ENCODE data around the gene DAGLB.
A peak's percentile ranks its signal among the peaks of the same experiment; 100 is the strongest.

The DAGLB gene

DNA sequence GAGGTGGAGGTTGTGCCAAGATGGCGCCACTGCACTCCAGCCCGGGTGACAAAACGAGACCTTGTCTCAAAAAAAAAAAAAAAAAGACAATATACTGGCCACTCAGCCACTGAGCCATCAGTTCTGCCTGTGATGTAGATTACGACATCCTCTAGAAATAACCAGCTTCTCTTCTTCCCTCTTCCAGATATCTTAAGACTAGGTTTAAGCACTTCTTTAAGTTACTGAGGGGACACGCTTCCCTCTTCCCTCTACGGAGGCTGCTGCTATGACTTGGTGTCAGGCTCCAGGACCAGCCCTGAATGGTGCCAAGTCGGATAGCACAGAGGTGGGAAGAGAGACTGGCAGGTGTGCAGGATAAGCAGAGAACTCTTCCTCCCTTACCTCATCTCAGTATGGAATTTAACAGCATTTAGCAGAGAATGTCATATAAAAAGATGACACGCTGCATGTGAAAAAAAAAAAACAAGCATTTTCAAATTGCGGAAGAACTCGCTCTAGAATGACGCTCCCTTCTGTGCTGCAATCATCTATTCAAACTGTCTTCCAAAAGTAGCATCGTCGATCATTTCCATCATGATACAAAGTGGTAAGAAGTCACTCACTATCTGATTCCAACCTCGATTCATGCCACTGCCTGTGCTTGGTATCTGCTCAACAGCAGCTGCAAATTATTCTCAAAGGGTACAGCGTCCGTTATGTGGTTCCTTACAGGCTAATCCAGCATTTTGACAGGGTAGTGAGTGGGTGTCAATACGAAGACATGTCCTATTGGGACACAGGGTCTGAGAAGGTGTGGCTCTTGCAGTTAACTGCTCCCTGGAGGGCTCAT lies 13.8 kb downstream of the DAGLB start:
- no peak overlapping the region for H2AK5ac ChIP-seq (ENCODE audit: low read length)
- no peak overlapping the region for H3K9ac ChIP-seq (ENCODE audit: low read length)
- no peak overlapping the region for H3K4me2 ChIP-seq (ENCODE audit: low read length)
- DNase-seq, result no peak
- no peaks in the 10 kb centered on the region for H3K4me1 ChIP-seq (ENCODE audit: control insufficient read depth, low read depth, low read length)
- no CpG with 5 or more reads among the region's 17 CpGs for WGBS (ENCODE audit: extremely low coverage, insufficient coverage, low lambda C conversion rate)
- no peak overlapping the region for H3K18ac ChIP-seq (ENCODE audit: low read length)
- no peak overlapping the region for H2BK15ac ChIP-seq (replicated peaks; ENCODE audit: low read depth)
- H3K27me3 ChIP-seq (ENCODE audit: insufficient read depth, low read length, poor library complexity), result no peaks in the 10 kb centered on the region
- H2BK5ac ChIP-seq (ENCODE audit: low read length), result no peak overlapping the region
- no peak overlapping the region for H4K5ac ChIP-seq (ENCODE audit: low read length)
- H3K4ac ChIP-seq (ENCODE audit: low read depth, low read length), result no peak overlapping the region
- H2BK120ac ChIP-seq (ENCODE audit: low read depth, low read length), result no peak overlapping the region
- H3K79me1 ChIP-seq (ENCODE audit: low read length), result peaks cover 10% of the 10 kb centered on the region
- no peak overlapping the region for H3K4me3 ChIP-seq (ENCODE audit: low read length)
- H4K8ac ChIP-seq (ENCODE audit: low read depth, low read length), result no peak overlapping the region
- H3K56ac ChIP-seq (ENCODE audit: low read length), result no peak overlapping the region
- peaks cover 6% of the 10 kb centered on the region for H3K36me3 ChIP-seq (ENCODE audit: control insufficient read depth, insufficient read depth, low read length)
- no peak overlapping the region for H3K27ac ChIP-seq (ENCODE audit: low read depth, low read length)
- H3K23ac ChIP-seq (ENCODE audit: low read length), result no peak overlapping the region
- peaks cover 10% of the 10 kb centered on the region for H3K79me2 ChIP-seq (ENCODE audit: control insufficient read depth, insufficient read depth, low read length)

DNA sequence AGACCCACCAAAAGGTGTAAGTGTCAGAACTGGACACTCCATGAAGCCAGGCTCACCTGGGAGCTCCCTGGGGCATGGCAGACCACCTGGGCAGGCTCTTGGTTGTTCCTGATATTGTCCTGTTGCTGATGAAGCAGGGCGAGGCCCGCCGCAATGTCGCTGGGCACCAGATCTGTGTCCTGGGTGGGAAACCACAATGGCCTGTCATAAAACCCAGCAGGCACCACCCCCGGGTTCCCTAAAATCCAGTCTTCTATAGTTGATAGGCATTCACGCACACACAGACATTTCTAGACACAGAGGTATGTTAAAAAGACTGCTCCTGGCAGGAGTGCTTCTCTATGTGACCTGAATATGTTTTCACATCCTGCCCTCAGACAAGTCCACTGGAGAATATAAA lies 15.0 kb downstream of the DAGLB start:
- H3K4me3 ChIP-seq (ENCODE audit: low read length), result no peak overlapping the region
- peaks cover 10% of the 10 kb centered on the region for H3K79me1 ChIP-seq (ENCODE audit: low read length)
- H3K79me2 ChIP-seq (ENCODE audit: control insufficient read depth, insufficient read depth, low read length), result peaks cover 8% of the 10 kb centered on the region
- H3K36me3 ChIP-seq (ENCODE audit: control insufficient read depth, insufficient read depth, low read length), result peaks cover 6% of the 10 kb centered on the region
- no peak overlapping the region for H2BK15ac ChIP-seq (replicated peaks; ENCODE audit: low read depth)
- no peak overlapping the region for H2AK5ac ChIP-seq (ENCODE audit: low read length)
- no peaks in the 10 kb centered on the region for H3K4me1 ChIP-seq (ENCODE audit: control insufficient read depth, low read depth, low read length)
- no peak overlapping the region for H2BK120ac ChIP-seq (ENCODE audit: low read depth, low read length)
- H4K8ac ChIP-seq (ENCODE audit: low read depth, low read length), result no peak overlapping the region
- H3K18ac ChIP-seq (ENCODE audit: low read length), result no peak overlapping the region
- H3K4me2 ChIP-seq (ENCODE audit: low read length), result no peak overlapping the region
- no peak overlapping the region for H3K9ac ChIP-seq (ENCODE audit: low read length)
- no peak overlapping the region for H2BK5ac ChIP-seq (ENCODE audit: low read length)
- H3K27me3 ChIP-seq (ENCODE audit: insufficient read depth, low read length, poor library complexity), result no peaks in the 10 kb centered on the region
- H3K27ac ChIP-seq (ENCODE audit: low read depth, low read length), result no peak overlapping the region
- no CpG with 5 or more reads among the region's 6 CpGs for WGBS (ENCODE audit: extremely low coverage, insufficient coverage, low lambda C conversion rate)
- no peak for DNase-seq
- no peak overlapping the region for H3K56ac ChIP-seq (ENCODE audit: low read length)
- H3K23ac ChIP-seq (ENCODE audit: low read length), result no peak overlapping the region
- H3K4ac ChIP-seq (ENCODE audit: low read depth, low read length), result no peak overlapping the region
- H4K5ac ChIP-seq (ENCODE audit: low read length), result no peak overlapping the region

- Histone ChIP-seq H3K4me2 (ENCODE audit: low read length) (no peak overlapping the region), H3K4me3 (ENCODE audit: low read length) (no peak overlapping the region), H3K79me1 (ENCODE audit: low read length) (peaks cover 6% of the 10 kb centered on the region), H3K4ac (ENCODE audit: low read depth, low read length) (no peak overlapping the region), H2BK120ac (ENCODE audit: low read depth, low read length) (no peak overlapping the region), H4K5ac (ENCODE audit: low read length) (no peak overlapping the region), H3K36me3 (ENCODE audit: control insufficient read depth, insufficient read depth, low read length) (peaks cover 6% of the 10 kb centered on the region), H3K9ac (ENCODE audit: low read length) (no peak overlapping the region), H2BK15ac (replicated peaks; ENCODE audit: low read depth) (no peak overlapping the region), H2AK5ac (ENCODE audit: low read length) (no peak overlapping the region), H2BK5ac (ENCODE audit: low read length) (no peak overlapping the region), H3K27ac (ENCODE audit: low read depth, low read length) (no peak overlapping the region), H3K79me2 (ENCODE audit: control insufficient read depth, insufficient read depth, low read length) (peaks cover 4% of the 10 kb centered on the region), H3K56ac (ENCODE audit: low read length) (no peak overlapping the region), H3K4me1 (ENCODE audit: control insufficient read depth, low read depth, low read length) (no peaks in the 10 kb centered on the region), H4K8ac (ENCODE audit: low read depth, low read length) (no peak overlapping the region), H3K18ac (ENCODE audit: low read length) (no peak overlapping the region), H3K23ac (ENCODE audit: low read length) (no peak overlapping the region), H3K27me3 (ENCODE audit: insufficient read depth, low read length, poor library complexity) (no peaks in the 10 kb centered on the region)
- no CpG with 5 or more reads among the region's 12 CpGs for WGBS (ENCODE audit: extremely low coverage, insufficient coverage, low lambda C conversion rate)
- no peak for DNase-seq
These were observed 16.8 kb downstream of the DAGLB start for GRCh38 chr7:6430974-6431373.

- Histone ChIP-seq H3K56ac (ENCODE audit: low read length) (no peak overlapping the region), H3K36me3 (ENCODE audit: control insufficient read depth, insufficient read depth, low read length) (peaks cover 6% of the 10 kb centered on the region), H3K18ac (ENCODE audit: low read length) (no peak overlapping the region), H3K9ac (ENCODE audit: low read length) (no peak overlapping the region), H3K79me1 (ENCODE audit: low read length) (peaks cover 6% of the 10 kb centered on the region), H4K5ac (ENCODE audit: low read length) (no peak overlapping the region), H3K23ac (ENCODE audit: low read length) (no peak overlapping the region), H3K79me2 (ENCODE audit: control insufficient read depth, insufficient read depth, low read length) (peaks cover 4% of the 10 kb centered on the region), H3K27ac (ENCODE audit: low read depth, low read length) (no peak overlapping the region), H3K4me1 (ENCODE audit: control insufficient read depth, low read depth, low read length) (no peaks in the 10 kb centered on the region), H3K27me3 (ENCODE audit: insufficient read depth, low read length, poor library complexity) (no peaks in the 10 kb centered on the region), H4K8ac (ENCODE audit: low read depth, low read length) (no peak overlapping the region), H3K4ac (ENCODE audit: low read depth, low read length) (no peak overlapping the region), H3K4me3 (ENCODE audit: low read length) (no peak overlapping the region), H2AK5ac (ENCODE audit: low read length) (no peak overlapping the region), H2BK15ac (replicated peaks; ENCODE audit: low read depth) (no peak overlapping the region), H2BK120ac (ENCODE audit: low read depth, low read length) (no peak overlapping the region), H3K4me2 (ENCODE audit: low read length) (no peak overlapping the region), H2BK5ac (ENCODE audit: low read length) (no peak overlapping the region)
- WGBS (ENCODE audit: extremely low coverage, insufficient coverage, low lambda C conversion rate), result no CpG with 5 or more reads among the region's 10 CpGs
- DNase-seq, result peak; percentile 52
These were observed 17.3 kb downstream of the DAGLB start for GRCh38 chr7:6430271-6430940.

- H3K79me2 ChIP-seq (ENCODE audit: control insufficient read depth, insufficient read depth, low read length), result no peaks in the 10 kb centered on the region
- no peaks in the 10 kb centered on the region for H3K79me1 ChIP-seq (ENCODE audit: low read length)
- no peak overlapping the region for H2BK15ac ChIP-seq (replicated peaks; ENCODE audit: low read depth)
- no peak overlapping the region for H4K8ac ChIP-seq (ENCODE audit: low read depth, low read length)
- H2BK120ac ChIP-seq (ENCODE audit: low read depth, low read length), result no peak overlapping the region
- no peaks in the 10 kb centered on the region for H3K4me1 ChIP-seq (ENCODE audit: control insufficient read depth, low read depth, low read length)
- WGBS (ENCODE audit: extremely low coverage, insufficient coverage, low lambda C conversion rate), result no CpG with 5 or more reads among the region's 15 CpGs
- no peak overlapping the region for H3K27ac ChIP-seq (ENCODE audit: low read depth, low read length)
- H3K36me3 ChIP-seq (ENCODE audit: control insufficient read depth, insufficient read depth, low read length), result peaks cover 4% of the 10 kb centered on the region
- no peak overlapping the region for H3K4me3 ChIP-seq (ENCODE audit: low read length)
- H3K9ac ChIP-seq (ENCODE audit: low read length), result no peak overlapping the region
- no peak overlapping the region for H2AK5ac ChIP-seq (ENCODE audit: low read length)
- no peak overlapping the region for H4K5ac ChIP-seq (ENCODE audit: low read length)
- H3K27me3 ChIP-seq (ENCODE audit: insufficient read depth, low read length, poor library complexity), result no peaks in the 10 kb centered on the region
- H3K56ac ChIP-seq (ENCODE audit: low read length), result no peak overlapping the region
- H3K4ac ChIP-seq (ENCODE audit: low read depth, low read length), result no peak overlapping the region
- no peak overlapping the region for H2BK5ac ChIP-seq (ENCODE audit: low read length)
- no peak overlapping the region for H3K23ac ChIP-seq (ENCODE audit: low read length)
- H3K18ac ChIP-seq (ENCODE audit: low read length), result no peak overlapping the region
- no peak overlapping the region for H3K4me2 ChIP-seq (ENCODE audit: low read length)
- DNase-seq, result no peak
These were observed 21.8 kb downstream of the DAGLB start for GRCh38 chr7:6425948-6426347.
